ENCODE data around the gene MASP1.

The MASP1 gene

GRCh38 chr3:187193181-187193580, 98.4 kb downstream of the MASP1 start:
- TF ChIP-seq, protein P1, sequence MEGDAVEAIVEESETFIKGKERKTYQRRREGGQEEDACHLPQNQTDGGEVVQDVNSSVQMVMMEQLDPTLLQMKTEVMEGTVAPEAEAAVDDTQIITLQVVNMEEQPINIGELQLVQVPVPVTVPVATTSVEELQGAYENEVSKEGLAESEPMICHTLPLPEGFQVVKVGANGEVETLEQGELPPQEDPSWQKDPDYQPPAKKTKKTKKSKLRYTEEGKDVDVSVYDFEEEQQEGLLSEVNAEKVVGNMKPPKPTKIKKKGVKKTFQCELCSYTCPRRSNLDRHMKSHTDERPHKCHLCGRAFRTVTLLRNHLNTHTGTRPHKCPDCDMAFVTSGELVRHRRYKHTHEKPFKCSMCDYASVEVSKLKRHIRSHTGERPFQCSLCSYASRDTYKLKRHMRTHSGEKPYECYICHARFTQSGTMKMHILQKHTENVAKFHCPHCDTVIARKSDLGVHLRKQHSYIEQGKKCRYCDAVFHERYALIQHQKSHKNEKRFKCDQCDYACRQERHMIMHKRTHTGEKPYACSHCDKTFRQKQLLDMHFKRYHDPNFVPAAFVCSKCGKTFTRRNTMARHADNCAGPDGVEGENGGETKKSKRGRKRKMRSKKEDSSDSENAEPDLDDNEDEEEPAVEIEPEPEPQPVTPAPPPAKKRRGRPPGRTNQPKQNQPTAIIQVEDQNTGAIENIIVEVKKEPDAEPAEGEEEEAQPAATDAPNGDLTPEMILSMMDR (IDR thresholded peaks at IDR 0.05; ENCODE audit: low read depth, low read length): no peak
- no peak overlapping the region for H3K4me3 ChIP-seq (ENCODE audit: low read depth, low read length)

DNA sequence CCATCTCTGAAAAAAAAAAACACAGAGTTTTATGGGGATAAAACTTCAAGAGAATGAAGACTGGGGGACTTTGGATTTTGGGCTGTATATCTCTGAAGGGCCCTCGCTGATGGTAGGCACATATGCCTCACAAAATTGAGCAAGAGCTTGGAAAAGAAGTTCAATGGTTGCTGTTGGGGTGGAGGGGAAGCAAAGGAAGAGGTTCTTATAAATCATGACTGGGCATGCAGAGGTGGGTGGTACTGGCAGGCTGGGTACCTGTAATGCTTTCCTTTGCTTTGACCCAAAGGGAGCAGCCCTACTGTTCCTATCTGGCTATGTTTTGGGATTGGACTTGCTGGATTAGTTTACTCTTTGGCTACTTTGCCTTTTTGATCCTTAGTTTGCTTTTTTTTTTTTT, 100.3 kb downstream of the MASP1 start:
- TF ChIP-seq, protein P1 (IDR thresholded peaks at IDR 0.05; ENCODE audit: low read depth, low read length): no peak

GRCh38 chr3:187188931-187189330, 102.6 kb downstream of the MASP1 start:
- no peak overlapping the region for H3K4me3 ChIP-seq (ENCODE audit: low read depth, low read length)
- TF ChIP-seq, protein P1 (IDR thresholded peaks at IDR 0.05; ENCODE audit: low read depth, low read length): no peak

More for the DNA sequence above, 100.3 kb downstream of the MASP1 start:
- H3K4me3 ChIP-seq (ENCODE audit: low read depth, low read length): no peak overlapping the region

DNA sequence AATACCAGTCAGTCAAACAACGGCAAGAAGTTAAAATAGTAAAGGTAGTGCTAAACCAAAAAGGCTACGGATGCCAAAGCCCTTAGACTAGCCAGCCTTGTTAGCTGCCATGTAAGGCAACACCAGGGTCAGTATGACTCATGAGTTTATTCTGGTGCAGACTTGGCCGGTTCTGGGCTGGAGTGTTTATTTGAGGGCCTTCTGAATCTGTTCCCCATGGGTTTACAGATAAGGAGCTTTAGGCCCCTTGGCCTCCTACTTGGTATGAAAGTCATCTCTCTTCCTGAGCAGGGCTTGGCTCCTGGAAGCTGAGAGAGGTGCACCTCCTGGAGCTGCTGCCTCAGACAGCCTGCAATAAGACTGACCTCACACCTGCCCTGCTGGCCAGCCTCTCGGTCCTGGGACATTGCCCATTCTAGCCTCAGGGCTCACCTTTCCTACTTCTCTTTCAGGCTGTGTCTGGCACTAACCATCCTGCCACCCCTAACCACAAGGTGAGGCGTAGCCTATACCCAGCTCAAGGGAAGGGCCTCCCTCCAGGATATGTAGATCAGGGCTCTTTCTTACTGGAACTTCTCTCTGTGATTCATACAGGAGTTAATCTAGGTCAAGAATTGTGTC, 104.6 kb downstream of the MASP1 start:
- no peak overlapping the region for H3K4me3 ChIP-seq (ENCODE audit: low read depth, low read length)
- TF ChIP-seq, protein P1 (IDR thresholded peaks at IDR 0.05; ENCODE audit: low read depth, low read length): no peak

DNA sequence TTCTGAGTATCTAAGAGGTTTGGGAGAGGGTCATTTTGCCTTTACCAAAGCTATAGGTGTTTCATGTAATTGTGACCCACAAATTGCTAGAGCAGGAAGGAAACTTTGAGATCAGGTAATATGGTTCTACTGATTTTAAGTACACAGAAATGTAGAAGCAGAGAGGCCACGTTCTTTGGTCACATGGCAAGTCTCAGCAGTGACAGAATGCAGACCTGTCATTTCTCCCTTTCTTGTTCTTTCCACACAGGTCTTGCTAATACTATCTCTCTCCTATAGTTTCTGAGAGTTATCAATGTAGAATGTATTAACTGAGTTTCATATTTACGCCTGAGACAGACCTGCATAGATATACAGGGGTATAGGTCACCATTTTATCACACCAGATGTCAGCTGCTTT, 105.2 kb downstream of the MASP1 start:
- TF ChIP-seq, protein P1 (IDR thresholded peaks at IDR 0.05; ENCODE audit: low read depth, low read length): no peak
- H3K4me3 ChIP-seq (ENCODE audit: low read depth, low read length): no peak overlapping the region

- TF ChIP-seq, protein P1 (IDR thresholded peaks at IDR 0.05; ENCODE audit: low read depth, low read length): no peak
- H3K4me3 ChIP-seq (ENCODE audit: low read depth, low read length): no peak overlapping the region
Observed at GRCh38 chr3:187185759-187186158, 105.8 kb downstream of the MASP1 start.
